Measurements from ENCODE around the gene FAM90A26.
"Not testable (repeated sequence)": the region's sequence is repeated elsewhere in the genome, so short reads cannot be mapped to it uniquely, and the experiment has no call there.

DNA sequence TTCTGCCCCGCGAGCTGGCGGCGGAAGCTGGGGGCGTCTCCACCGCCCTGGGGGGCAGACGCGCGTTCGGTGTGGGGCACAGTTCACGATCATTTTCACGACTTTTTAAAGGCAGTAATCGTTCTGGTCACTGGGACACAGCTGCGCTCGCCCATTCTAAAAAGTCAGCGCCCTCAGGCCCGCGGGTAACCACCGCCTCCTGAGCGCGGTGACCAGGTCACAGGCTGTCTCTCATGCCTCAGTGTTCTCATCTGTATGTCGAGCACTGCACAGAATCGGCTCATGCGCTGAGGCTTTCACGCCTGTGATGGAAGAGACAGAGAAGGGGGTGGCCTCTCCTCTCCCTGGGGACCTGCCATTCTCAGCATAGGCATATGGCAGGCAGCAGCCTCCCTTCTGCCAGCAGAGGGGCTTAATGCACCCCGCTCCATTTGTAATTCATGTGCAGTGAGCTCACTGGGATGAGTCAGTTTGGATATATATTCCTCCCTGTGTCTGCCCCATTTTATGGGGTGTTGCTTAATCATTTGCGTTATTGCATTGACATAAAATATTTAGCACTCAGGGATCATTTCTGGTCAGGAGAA, 16.5 kb upstream of the FAM90A26 start:
- TF ChIP-seq, protein P1, sequence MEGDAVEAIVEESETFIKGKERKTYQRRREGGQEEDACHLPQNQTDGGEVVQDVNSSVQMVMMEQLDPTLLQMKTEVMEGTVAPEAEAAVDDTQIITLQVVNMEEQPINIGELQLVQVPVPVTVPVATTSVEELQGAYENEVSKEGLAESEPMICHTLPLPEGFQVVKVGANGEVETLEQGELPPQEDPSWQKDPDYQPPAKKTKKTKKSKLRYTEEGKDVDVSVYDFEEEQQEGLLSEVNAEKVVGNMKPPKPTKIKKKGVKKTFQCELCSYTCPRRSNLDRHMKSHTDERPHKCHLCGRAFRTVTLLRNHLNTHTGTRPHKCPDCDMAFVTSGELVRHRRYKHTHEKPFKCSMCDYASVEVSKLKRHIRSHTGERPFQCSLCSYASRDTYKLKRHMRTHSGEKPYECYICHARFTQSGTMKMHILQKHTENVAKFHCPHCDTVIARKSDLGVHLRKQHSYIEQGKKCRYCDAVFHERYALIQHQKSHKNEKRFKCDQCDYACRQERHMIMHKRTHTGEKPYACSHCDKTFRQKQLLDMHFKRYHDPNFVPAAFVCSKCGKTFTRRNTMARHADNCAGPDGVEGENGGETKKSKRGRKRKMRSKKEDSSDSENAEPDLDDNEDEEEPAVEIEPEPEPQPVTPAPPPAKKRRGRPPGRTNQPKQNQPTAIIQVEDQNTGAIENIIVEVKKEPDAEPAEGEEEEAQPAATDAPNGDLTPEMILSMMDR (IDR thresholded peaks at IDR 0.05; ENCODE audit: low read length) = not testable (repeated sequence)
- TF ChIP-seq EZH2 (IDR thresholded peaks at IDR 0.05; ENCODE audit: borderline replicate concordance, low read length) = not testable (repeated sequence)

Measured in OCI-LY1 (cell line).